Fibroblast of lung (primary cell): ENCODE measurements around the gene TRMT44. TPM values are rescaled to one million over a fixed set of nuclear protein-coding genes. Genes with fewer than 3 reads are reported as not detected.

ENCODE experiments used
- DNase-seq, 2 donors: peaks; one replicate each; pipeline versions ENCODE4 v3.0.0 to v3.0.0-alpha.2; 2010; ENCODE audit warnings: low read depth in 2 of 2
- H2AFZ ChIP-seq: 2 replicates; pipeline ENCODE4 v1.5.1; 2012; ENCODE audit warnings: low read length, control low read depth, inconsistent platforms
- H3K27ac ChIP-seq: 2 replicates; pipeline ENCODE4 v1.5.1; 2011; ENCODE audit warnings: low read length, control low read depth; ENCODE audit not compliant: insufficient read depth
- H3K27me3 ChIP-seq: 2 replicates; pipeline ENCODE4 v1.5.1; 2011; ENCODE audit warnings: mild to moderate bottlenecking, low read length; ENCODE audit not compliant: control insufficient read depth, insufficient read depth
- H3K36me3 ChIP-seq: 2 replicates; pipeline ENCODE4 v1.5.1; 2011; ENCODE audit warnings: low read length; ENCODE audit not compliant: control insufficient read depth, insufficient read depth
- H3K4me1 ChIP-seq: 2 replicates; pipeline ENCODE4 v1.5.1; 2011; ENCODE audit warnings: low read length; ENCODE audit not compliant: control insufficient read depth, insufficient read depth; ENCODE audit errors: extremely low read depth
- H3K4me2 ChIP-seq: 2 replicates; pipeline ENCODE4 v1.5.1; 2011; ENCODE audit warnings: low read length, control low read depth; ENCODE audit not compliant: insufficient read depth; ENCODE audit errors: extremely low read depth
- H3K4me3 ChIP-seq, 4 experiments: fragments of 200-600 bp in 1 of 4; sonication (generic) in 1 of 4; replicated peaks in 1 of 4; 2 replicates each; pipeline ENCODE4 v1.5.1; 2011 to 2016; ENCODE audit warnings: low read length in 4 of 4, low read depth in 3 of 4, mild to moderate bottlenecking in 3 of 4, control low read depth in 2 of 4, inconsistent platforms in 1 of 4, mixed read lengths in 1 of 4; ENCODE audit not compliant: insufficient read depth in 1 of 4; ENCODE audit errors: control extremely low read depth in 1 of 4
- H3K79me2 ChIP-seq: 2 replicates; pipeline ENCODE4 v1.5.1; 2012; ENCODE audit warnings: mild to moderate bottlenecking, low read length, inconsistent platforms; ENCODE audit not compliant: control insufficient read depth, insufficient read depth
- H3K9ac ChIP-seq: 2 replicates; pipeline ENCODE4 v1.5.1; 2011; ENCODE audit warnings: mild to moderate bottlenecking, low read length, control low read depth; ENCODE audit not compliant: insufficient read depth
- H3K9me3 ChIP-seq: 2 replicates; pipeline ENCODE4 v1.5.1; 2012; ENCODE audit warnings: low read depth, low read length; ENCODE audit not compliant: control insufficient read depth, insufficient read depth
- H4K20me1 ChIP-seq: 2 replicates; pipeline ENCODE4 v1.5.1; 2011; ENCODE audit warnings: low read length; ENCODE audit not compliant: control insufficient read depth, insufficient read depth; ENCODE audit errors: extremely low read depth
- EZH2 ChIP-seq: IDR thresholded peaks from 2 replicates; pipeline ENCODE4 v1.5.1; 2012; ENCODE audit warnings: low read length, control low read depth, mild to moderate bottlenecking; ENCODE audit errors: missing control alignments
- polyA plus RNA-seq, 2 donors: library from polyadenylated mRNA; depleted of rRNA in 1 of 2; stranded (reverse) in 1 of 2; unstranded in 1 of 2; fragments of >200 nt; gene quantifications; 2 replicates each; pipeline ENCODE4 v1.2.1, GENCODE V29; 2011 to 2012; ENCODE audit warnings: missing spikeins in 1 of 2
- total RNA-seq: library from RNA; depleted of rRNA; stranded (reverse); fragments of >200 nt; gene quantifications from 2 replicates; pipeline ENCODE4 v1.2.1, GENCODE V29; 2014
- TF ChIP-seq, protein P1 (sequence below), 2 donors: IDR thresholded peaks in 1 of 2; conservative IDR thresholded peaks in 1 of 2; 1 replicate in 1 of 2; 2 replicates in 1 of 2; pipeline ENCODE4 v1.5.1; 2011 to 2012; ENCODE audit warnings: low read length in 2 of 2, control low read depth in 1 of 2, inconsistent platforms in 1 of 2, low read depth in 1 of 2, mild to moderate bottlenecking in 1 of 2

The TRMT44 gene
- total and polyA plus RNA-seq, 2 donors (not counting 1 experiment from before 2014, with no cell fraction given): 6.5 to 14.0 TPM

DNA sequence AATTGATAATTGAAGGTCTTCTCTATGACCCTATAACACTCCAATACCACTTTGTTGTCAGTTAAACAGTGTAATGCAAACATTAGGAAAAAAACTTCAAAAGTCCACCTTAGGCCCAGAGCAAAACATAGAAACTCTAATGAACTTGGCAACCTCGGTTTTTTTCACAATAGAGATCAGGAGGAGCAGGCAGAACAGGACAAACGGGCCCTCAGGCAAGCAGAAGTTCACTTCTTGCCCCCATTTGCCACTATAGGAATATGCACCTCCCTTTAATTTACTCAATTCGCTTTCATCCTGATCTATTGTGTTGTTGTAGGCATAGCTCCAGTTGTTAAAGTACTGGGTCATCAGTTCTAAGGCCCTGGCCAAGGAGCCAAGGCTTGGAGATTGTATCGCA lies 18.2 kb upstream of the TRMT44 start:
- no peaks in the 10 kb centered on the region for H3K79me2 ChIP-seq

DNA sequence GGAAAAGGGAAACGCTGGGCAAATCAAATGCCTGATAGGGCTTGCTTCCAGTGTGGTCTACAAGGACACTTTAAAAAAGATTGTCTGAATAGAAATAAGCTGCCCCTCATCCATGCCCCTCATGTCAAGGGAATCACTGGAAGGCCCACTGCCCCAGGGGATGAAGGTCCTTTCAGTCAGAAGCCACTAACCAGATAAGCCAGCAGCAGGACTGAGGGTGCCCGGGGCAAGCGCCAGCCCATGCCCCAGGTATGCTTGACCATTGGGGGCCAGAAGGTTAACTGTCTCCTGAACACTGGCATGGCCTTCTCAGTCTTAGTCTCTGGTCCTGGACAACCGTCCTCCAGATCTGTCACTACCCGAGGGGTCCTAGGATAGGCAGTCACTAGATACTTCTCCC lies 17.8 kb upstream of the TRMT44 start:
- no peak overlapping the region for H3K4me2 ChIP-seq
- no peaks in the 10 kb centered on the region for H3K79me2 ChIP-seq
- H3K9ac ChIP-seq: no peak overlapping the region
- H3K4me3 ChIP-seq: no peak overlapping the region
- H3K36me3 ChIP-seq: no peaks in the 10 kb centered on the region
- no peaks in the 10 kb centered on the region for H3K9me3 ChIP-seq
- peaks cover 5% of the 10 kb centered on the region for H3K4me1 ChIP-seq
- DNase-seq: no peak
- H2AFZ ChIP-seq: no peak overlapping the region
- H3K27ac ChIP-seq: no peak overlapping the region
- TF ChIP-seq, protein P1, sequence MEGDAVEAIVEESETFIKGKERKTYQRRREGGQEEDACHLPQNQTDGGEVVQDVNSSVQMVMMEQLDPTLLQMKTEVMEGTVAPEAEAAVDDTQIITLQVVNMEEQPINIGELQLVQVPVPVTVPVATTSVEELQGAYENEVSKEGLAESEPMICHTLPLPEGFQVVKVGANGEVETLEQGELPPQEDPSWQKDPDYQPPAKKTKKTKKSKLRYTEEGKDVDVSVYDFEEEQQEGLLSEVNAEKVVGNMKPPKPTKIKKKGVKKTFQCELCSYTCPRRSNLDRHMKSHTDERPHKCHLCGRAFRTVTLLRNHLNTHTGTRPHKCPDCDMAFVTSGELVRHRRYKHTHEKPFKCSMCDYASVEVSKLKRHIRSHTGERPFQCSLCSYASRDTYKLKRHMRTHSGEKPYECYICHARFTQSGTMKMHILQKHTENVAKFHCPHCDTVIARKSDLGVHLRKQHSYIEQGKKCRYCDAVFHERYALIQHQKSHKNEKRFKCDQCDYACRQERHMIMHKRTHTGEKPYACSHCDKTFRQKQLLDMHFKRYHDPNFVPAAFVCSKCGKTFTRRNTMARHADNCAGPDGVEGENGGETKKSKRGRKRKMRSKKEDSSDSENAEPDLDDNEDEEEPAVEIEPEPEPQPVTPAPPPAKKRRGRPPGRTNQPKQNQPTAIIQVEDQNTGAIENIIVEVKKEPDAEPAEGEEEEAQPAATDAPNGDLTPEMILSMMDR (conservative IDR thresholded peaks at IDR 0.05 in 1 of 2, IDR thresholded peaks at IDR 0.05 in 1 of 2; ENCODE audit: low read depth in 1 of 2, low read length in 2 of 2): no peak
- TF ChIP-seq EZH2: no peak
- no peaks in the 10 kb centered on the region for H4K20me1 ChIP-seq
- no peaks in the 10 kb centered on the region for H3K27me3 ChIP-seq

More for the DNA sequence above, 18.2 kb upstream of the TRMT44 start:
- no peak overlapping the region for H3K4me3 ChIP-seq
- no peak for TF ChIP-seq EZH2
- TF ChIP-seq, protein P1 (conservative IDR thresholded peaks at IDR 0.05 in 1 of 2, IDR thresholded peaks at IDR 0.05 in 1 of 2; ENCODE audit: low read depth in 1 of 2, low read length in 2 of 2): no peak
- DNase-seq: no peak
- no peak overlapping the region for H3K4me2 ChIP-seq
- H3K9me3 ChIP-seq: no peaks in the 10 kb centered on the region
- H3K27ac ChIP-seq: no peak overlapping the region
- peaks cover 3% of the 10 kb centered on the region for H3K4me1 ChIP-seq
- no peak overlapping the region for H3K9ac ChIP-seq
- no peaks in the 10 kb centered on the region for H3K36me3 ChIP-seq
- no peak overlapping the region for H2AFZ ChIP-seq
- H3K27me3 ChIP-seq: no peaks in the 10 kb centered on the region
- no peaks in the 10 kb centered on the region for H4K20me1 ChIP-seq

DNA sequence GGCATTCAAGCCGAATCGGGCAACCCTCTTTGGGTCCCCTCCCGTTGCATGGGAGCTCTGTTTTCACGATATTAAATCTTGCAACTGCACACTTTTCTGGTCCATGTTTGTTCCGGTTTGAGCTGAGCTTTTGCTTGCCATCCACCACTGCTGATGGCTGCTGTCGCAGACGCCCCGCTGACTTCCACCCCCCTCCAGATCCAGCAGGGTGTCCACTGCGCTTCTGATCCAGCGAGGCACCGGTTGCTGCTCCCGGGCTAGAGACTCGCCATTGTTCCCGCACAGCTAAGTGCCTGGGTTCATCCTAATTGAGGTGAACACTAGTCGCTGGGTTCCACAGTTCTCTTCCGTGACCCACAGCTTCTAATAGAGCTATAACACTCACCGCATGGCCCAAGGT lies 13.3 kb upstream of the TRMT44 start:
- H3K79me2 ChIP-seq: no peaks in the 10 kb centered on the region
- peak overlapping the region; percentile 100 for H3K4me2 ChIP-seq
- no peak overlapping the region for H2AFZ ChIP-seq
- H3K9me3 ChIP-seq: no peaks in the 10 kb centered on the region
- TF ChIP-seq EZH2: no peak
- TF ChIP-seq, protein P1 (conservative IDR thresholded peaks at IDR 0.05 in 1 of 2, IDR thresholded peaks at IDR 0.05 in 1 of 2; ENCODE audit: low read depth in 1 of 2, low read length in 2 of 2): no peak
- H3K4me3 ChIP-seq: peak overlapping the region in 3 of 4 experiments; percentile 81 to 82 (median 81)
- H3K27me3 ChIP-seq: no peaks in the 10 kb centered on the region
- H3K4me1 ChIP-seq: peaks cover 7% of the 10 kb centered on the region
- no peak for DNase-seq
- H3K9ac ChIP-seq: no peak overlapping the region
- no peaks in the 10 kb centered on the region for H4K20me1 ChIP-seq
- no peaks in the 10 kb centered on the region for H3K36me3 ChIP-seq
- no peak overlapping the region for H3K27ac ChIP-seq
